Kidney epithelial cell (primary cell): ENCODE data around the gene ICE2. TPM values are rescaled to one million over a fixed set of nuclear protein-coding genes. Genes with fewer than 3 reads are reported as not detected.
A peak's percentile ranks its signal among the peaks of the same experiment; 100 is the strongest.

ENCODE experiments used
- DNase-seq: peaks from one replicate; pipeline ENCODE4 v3.0.0-alpha.2; 2010; ENCODE audit warnings: low read depth
- H3K27me3 ChIP-seq: 2 replicates; pipeline ENCODE4 v1.6.0; 2011; ENCODE audit warnings: low read length; ENCODE audit not compliant: control insufficient read depth, insufficient read depth
- H3K36me3 ChIP-seq: 2 replicates; pipeline ENCODE4 v1.5.1; 2011; ENCODE audit warnings: low read length; ENCODE audit not compliant: control insufficient read depth, insufficient read depth
- H3K4me3 ChIP-seq: 2 replicates; pipeline ENCODE4 v1.5.1; 2011; ENCODE audit warnings: low read depth, mild to moderate bottlenecking, control low read depth, low read length
- total RNA-seq: library from RNA; depleted of rRNA; stranded (reverse); fragments of >200 nt; gene quantifications from 2 replicates; pipeline ENCODE4 v1.2.3, GENCODE V29; 2015
- TF ChIP-seq, protein P1 (sequence below): IDR thresholded peaks from 2 replicates; pipeline ENCODE4 v1.5.1; 2011; ENCODE audit warnings: mild to moderate bottlenecking, moderate library complexity, low read length, control low read depth, inconsistent platforms; ENCODE audit not compliant: insufficient read depth, poor library complexity, severe bottlenecking

The ICE2 gene
- total RNA-seq, 1 donor from 2014 or later, result 34.8 TPM

DNA sequence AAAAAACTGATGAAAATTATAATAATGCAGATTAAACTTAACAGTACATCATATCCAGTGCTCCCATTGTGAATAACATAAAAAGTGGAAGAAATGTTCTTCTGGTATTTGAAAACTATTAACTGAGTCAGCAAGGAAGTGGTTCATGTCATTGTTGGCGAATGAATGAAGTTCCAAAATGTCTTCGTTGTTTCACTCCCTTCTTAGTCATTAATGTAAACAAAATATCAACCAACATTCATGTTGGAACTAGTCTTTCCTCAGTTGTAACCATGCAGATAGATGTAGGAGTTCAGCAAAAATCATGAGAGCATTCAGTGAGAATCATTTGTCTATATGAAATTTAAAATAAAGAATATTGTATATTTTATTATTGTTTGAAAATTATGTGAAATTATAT is 44.1 kb upstream of the ICE2 start:
- DNase-seq, result no peak
- TF ChIP-seq, protein P1, sequence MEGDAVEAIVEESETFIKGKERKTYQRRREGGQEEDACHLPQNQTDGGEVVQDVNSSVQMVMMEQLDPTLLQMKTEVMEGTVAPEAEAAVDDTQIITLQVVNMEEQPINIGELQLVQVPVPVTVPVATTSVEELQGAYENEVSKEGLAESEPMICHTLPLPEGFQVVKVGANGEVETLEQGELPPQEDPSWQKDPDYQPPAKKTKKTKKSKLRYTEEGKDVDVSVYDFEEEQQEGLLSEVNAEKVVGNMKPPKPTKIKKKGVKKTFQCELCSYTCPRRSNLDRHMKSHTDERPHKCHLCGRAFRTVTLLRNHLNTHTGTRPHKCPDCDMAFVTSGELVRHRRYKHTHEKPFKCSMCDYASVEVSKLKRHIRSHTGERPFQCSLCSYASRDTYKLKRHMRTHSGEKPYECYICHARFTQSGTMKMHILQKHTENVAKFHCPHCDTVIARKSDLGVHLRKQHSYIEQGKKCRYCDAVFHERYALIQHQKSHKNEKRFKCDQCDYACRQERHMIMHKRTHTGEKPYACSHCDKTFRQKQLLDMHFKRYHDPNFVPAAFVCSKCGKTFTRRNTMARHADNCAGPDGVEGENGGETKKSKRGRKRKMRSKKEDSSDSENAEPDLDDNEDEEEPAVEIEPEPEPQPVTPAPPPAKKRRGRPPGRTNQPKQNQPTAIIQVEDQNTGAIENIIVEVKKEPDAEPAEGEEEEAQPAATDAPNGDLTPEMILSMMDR, result no peak
- Histone ChIP-seq H3K36me3 (no peaks in the 10 kb centered on the region), H3K4me3 (no peak overlapping the region), H3K27me3 (no peaks in the 10 kb centered on the region)

DNA sequence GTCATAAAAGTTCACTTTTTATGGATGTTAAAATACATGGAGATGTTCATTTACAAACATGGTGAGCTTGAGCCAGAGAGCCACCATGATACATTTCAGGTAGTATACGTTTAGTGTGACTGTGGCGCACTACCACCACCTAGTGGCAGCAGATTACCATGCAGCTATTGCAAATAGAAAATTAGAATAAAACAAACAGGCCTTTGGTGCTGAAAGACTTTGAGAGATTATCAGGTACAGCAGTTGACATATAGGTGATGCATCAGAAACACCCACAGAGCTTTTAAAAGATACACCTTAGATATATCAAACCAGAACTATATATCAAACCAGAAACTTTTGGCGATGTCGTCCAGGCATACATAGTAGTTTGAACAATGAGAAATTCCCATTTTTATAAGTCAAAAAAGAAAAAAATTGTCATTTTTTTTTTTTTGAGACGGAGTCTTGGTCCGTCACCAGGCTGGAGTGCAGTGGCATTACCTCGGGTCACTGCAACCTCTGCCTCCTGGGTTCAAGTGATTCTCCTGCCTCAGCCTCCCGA is 42.0 kb upstream of the ICE2 start:
- Histone ChIP-seq H3K4me3 (no peak overlapping the region), H3K36me3 (no peaks in the 10 kb centered on the region), H3K27me3 (no peaks in the 10 kb centered on the region)
- DNase-seq, result peak; percentile 18
- TF ChIP-seq, protein P1, result peak; percentile 75

- DNase-seq, result peak; percentile 10
- no peak overlapping the region for H3K4me3 ChIP-seq
- no peaks in the 10 kb centered on the region for H3K36me3 ChIP-seq
- TF ChIP-seq, protein P1, result no peak
- H3K27me3 ChIP-seq, result no peaks in the 10 kb centered on the region
Observed at GRCh38 chr15:60520013-60520824, 41.3 kb upstream of the ICE2 start.

- TF ChIP-seq, protein P1, result no peak
- no peak for DNase-seq
- no peak overlapping the region for H3K4me3 ChIP-seq
- H3K36me3 ChIP-seq, result no peaks in the 10 kb centered on the region
- no peaks in the 10 kb centered on the region for H3K27me3 ChIP-seq
Observed at GRCh38 chr15:60519218-60519617, 40.3 kb upstream of the ICE2 start.

- H3K36me3 ChIP-seq, result no peaks in the 10 kb centered on the region
- DNase-seq, result no peak
- no peaks in the 10 kb centered on the region for H3K27me3 ChIP-seq
- no peak overlapping the region for H3K4me3 ChIP-seq
- TF ChIP-seq, protein P1, result no peak
Observed at GRCh38 chr15:60518511-60518910, 39.6 kb upstream of the ICE2 start.
